Measurements from ENCODE around the gene PDYN. TPM values are rescaled to one million over a fixed set of nuclear protein-coding genes. Genes with fewer than 3 reads are reported as not detected.

PDYN gene
- total RNA-seq, 4 donors from 2014 or later = not detected

DNA sequence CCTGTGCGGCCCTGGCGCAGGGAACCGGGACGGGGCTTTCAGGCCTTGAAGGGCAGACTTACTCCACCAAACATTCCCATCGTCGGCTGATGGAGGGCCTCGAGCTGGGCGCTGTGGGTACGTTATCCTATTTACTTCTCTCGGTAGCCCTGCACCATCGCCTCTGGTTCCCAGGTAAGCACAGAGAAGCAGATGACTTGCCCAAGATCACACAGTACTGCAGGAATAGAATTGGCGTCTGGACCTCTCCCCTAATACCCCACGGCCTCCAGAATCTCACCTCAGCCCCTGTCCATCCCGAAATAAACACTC lies 46.4 kb downstream of the PDYN start:
- peaks cover 0 to 35% (median 12%) of the 10 kb centered on the region in 3 donors for H3K4me1 ChIP-seq
- TF ChIP-seq POLR2A (IDR thresholded peaks at IDR 0.05) (no peak), EP300 (IDR thresholded peaks at IDR 0.05) (no peak), POLR2AphosphoS5 (IDR thresholded peaks at IDR 0.05) (no peak)
- TF ChIP-seq, protein P1, sequence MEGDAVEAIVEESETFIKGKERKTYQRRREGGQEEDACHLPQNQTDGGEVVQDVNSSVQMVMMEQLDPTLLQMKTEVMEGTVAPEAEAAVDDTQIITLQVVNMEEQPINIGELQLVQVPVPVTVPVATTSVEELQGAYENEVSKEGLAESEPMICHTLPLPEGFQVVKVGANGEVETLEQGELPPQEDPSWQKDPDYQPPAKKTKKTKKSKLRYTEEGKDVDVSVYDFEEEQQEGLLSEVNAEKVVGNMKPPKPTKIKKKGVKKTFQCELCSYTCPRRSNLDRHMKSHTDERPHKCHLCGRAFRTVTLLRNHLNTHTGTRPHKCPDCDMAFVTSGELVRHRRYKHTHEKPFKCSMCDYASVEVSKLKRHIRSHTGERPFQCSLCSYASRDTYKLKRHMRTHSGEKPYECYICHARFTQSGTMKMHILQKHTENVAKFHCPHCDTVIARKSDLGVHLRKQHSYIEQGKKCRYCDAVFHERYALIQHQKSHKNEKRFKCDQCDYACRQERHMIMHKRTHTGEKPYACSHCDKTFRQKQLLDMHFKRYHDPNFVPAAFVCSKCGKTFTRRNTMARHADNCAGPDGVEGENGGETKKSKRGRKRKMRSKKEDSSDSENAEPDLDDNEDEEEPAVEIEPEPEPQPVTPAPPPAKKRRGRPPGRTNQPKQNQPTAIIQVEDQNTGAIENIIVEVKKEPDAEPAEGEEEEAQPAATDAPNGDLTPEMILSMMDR (IDR thresholded peaks at IDR 0.05) = no peak
- no peaks in the 10 kb centered on the region for H3K9me3 ChIP-seq
- ATAC-seq = no peak
- 80 to 83% methylated on average over 3 to 5 of the region's 14 CpGs for WGBS, 2 donors (ENCODE audit: low coverage in 1 of 2)
- no peaks in the 10 kb centered on the region for H3K36me3 ChIP-seq
- H3K27ac ChIP-seq = peak overlapping the region in 1 of 4 donors; percentile 19
- peak overlapping the region in 1 of 2 donors; percentile 37 for H3K4me3 ChIP-seq
- H3K27me3 ChIP-seq = peaks cover 20% of the 10 kb centered on the region

DNA sequence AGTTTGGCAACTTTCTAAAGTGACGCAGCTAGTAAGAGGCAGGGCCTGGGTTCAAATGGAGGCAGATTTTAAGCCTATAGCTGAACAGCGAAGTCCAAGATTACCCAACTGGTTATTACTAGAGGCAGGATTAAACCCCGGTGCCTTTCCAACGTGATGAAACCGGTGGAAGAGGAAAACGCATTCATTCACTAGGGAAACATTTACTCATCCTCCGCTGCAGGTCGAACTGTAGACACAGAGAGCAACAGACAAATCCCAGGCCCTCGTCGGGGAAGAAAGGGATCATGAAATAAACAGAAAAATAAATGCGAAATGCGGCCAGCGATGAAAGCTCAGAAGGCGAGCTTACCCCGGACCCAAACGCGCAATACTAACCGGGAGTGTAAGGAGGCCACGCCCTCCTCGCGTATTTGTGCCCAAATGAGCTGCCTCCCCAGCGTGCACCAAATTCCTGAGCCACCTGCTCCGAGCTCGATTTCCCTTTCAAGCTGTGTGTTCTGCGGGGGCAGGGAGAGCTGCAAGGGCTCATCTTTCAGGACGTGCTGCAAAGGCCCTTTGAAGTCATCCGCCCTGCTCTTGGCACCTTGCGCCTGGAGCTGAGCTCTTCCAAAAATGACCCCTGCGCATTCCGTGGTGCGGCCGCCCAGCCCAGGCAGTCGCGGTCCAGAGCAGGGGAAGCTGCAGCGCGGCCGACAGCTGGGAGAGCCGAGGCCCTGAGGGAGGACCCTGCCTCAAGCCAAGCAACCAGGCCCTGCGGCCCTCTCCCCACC lies 46.9 kb downstream of the PDYN start:
- Histone ChIP-seq H3K27ac (peak overlapping the region in 1 of 4 donors; percentile 19), H3K27me3 (peaks cover 20% of the 10 kb centered on the region), H3K4me3 (peak overlapping the region in 1 of 2 donors; percentile 37), H3K4me1 (peaks cover 0 to 35% (median 12%) of the 10 kb centered on the region in 3 donors), H3K36me3 (no peaks in the 10 kb centered on the region), H3K9me3 (no peaks in the 10 kb centered on the region)
- no peak for TF ChIP-seq EP300 (IDR thresholded peaks at IDR 0.05)
- TF ChIP-seq POLR2AphosphoS5 (IDR thresholded peaks at IDR 0.05) = no peak
- ATAC-seq = no peak
- WGBS, 2 donors (ENCODE audit: low coverage in 1 of 2) = 0 to 4% methylated on average over 9 to 23 of the region's 39 CpGs

DNA sequence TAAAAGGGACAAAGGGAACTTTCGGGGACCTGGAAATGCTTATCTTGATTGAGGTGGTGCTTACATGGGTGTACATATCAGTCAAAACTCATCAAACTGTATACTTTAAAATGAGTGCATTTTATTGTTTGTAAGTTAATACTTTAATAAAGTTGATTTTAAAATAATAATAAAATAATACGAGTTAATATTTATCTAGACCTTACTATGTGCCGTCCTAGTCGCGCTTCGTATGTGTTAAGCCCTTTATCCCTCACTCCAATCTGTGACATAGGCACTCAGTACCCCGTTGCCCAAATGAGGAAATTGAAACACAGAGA lies 47.5 kb downstream of the PDYN start:
- Histone ChIP-seq H3K4me1 (peaks cover 0 to 39% (median 13%) of the 10 kb centered on the region in 3 donors), H3K4me3 (peak overlapping the region in 1 of 2 donors; percentile 37), H3K27ac (no peak overlapping the region), H3K27me3 (peaks cover 20% of the 10 kb centered on the region), H3K9me3 (no peaks in the 10 kb centered on the region), H3K36me3 (no peaks in the 10 kb centered on the region)
- TF ChIP-seq POLR2A (IDR thresholded peaks at IDR 0.05) (no peak), POLR2AphosphoS5 (IDR thresholded peaks at IDR 0.05) (no peak), EP300 (IDR thresholded peaks at IDR 0.05) (no peak)
- TF ChIP-seq, protein P1 (IDR thresholded peaks at IDR 0.05) = no peak
- ATAC-seq = no peak
- WGBS, 2 donors (ENCODE audit: low coverage in 1 of 2) = 64 to 73% methylated on average over 6 to 7 of the region's 7 CpGs

DNA sequence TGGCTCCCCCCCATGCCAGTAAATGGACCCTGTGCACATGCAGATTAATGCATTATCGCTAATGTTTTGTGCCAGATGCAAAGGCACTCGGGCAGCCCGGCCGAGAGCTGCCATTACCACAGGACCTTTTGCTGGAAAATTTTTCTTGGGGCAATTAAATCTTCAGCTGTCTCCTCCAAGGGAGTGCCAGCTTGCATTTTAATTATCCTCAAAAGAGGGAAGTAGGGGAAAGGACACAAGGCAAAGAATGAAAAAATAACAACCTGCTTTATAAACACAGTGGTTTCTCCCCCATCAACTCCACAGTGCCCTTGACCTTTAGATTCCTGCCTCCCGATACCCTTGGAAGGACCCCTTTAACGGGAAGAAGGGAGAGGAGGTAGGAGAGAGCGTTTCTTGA lies 48.2 kb downstream of the PDYN start:
- peaks cover 20% of the 10 kb centered on the region for H3K27me3 ChIP-seq
- TF ChIP-seq POLR2A (IDR thresholded peaks at IDR 0.05) (no peak), POLR2AphosphoS5 (IDR thresholded peaks at IDR 0.05) (no peak), EP300 (IDR thresholded peaks at IDR 0.05) (no peak)
- TF ChIP-seq, protein P1 (IDR thresholded peaks at IDR 0.05) = no peak

DNA sequence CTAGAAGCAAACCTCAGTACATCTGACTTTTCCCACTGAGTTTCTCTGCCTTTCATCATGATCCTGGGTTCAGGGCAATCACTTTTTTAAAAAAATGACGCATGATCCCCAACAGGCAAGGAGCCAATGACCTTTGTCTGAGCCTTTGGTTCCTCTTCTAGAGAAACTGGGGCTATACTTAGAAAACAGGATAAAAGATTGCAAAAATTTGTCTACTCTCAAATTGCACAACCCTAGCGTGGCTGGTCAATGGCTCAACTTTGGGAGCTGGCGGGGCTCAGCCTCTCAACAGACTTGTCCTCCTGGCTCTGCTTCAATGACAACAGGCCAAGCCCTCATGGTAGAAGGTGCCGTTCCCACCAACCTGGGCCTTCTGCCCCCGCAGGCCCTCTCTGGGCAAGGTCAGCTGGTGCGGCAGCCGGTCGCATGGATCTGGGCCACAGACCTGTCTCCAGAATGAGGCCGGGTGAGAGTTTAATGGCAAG lies 48.7 kb downstream of the PDYN start:
- Histone ChIP-seq H3K27me3 (peaks cover 20% of the 10 kb centered on the region), H3K27ac (peak overlapping the region in 3 of 4 donors; percentile 13 to 55 (median 45)), H3K4me3 (no peak overlapping the region), H3K4me1 (peaks cover 0 to 45% (median 15%) of the 10 kb centered on the region in 3 donors), H3K36me3 (no peaks in the 10 kb centered on the region), H3K9me3 (no peaks in the 10 kb centered on the region)
- ATAC-seq = peak; percentile 66
- no peak for TF ChIP-seq POLR2A (IDR thresholded peaks at IDR 0.05)
- TF ChIP-seq POLR2AphosphoS5 (IDR thresholded peaks at IDR 0.05) = peak; percentile 37
- TF ChIP-seq, protein P1 (IDR thresholded peaks at IDR 0.05) = no peak
- no peak for TF ChIP-seq EP300 (IDR thresholded peaks at IDR 0.05)
- WGBS, 2 donors (ENCODE audit: low coverage in 1 of 2) = 92 to 93% methylated on average over 1 to 5 of the region's 9 CpGs

More for the DNA sequence above, 48.2 kb downstream of the PDYN start:
- ATAC-seq = no peak
- Histone ChIP-seq H3K36me3 (no peaks in the 10 kb centered on the region), H3K4me3 (no peak overlapping the region), H3K4me1 (peaks cover 0 to 45% (median 15%) of the 10 kb centered on the region in 3 donors), H3K27ac (peak overlapping the region in 2 of 4 donors; percentile 45 to 55), H3K9me3 (no peaks in the 10 kb centered on the region)
- WGBS, 2 donors (ENCODE audit: low coverage in 1 of 2) = 73 to 79% methylated on average over 3 to 4 of the region's 7 CpGs

All from gastroesophageal sphincter (tissue), 4 donors.